Measurements from ENCODE around the gene NOSIP.

The NOSIP gene

GRCh38 chr19:49542446-49542845 lies 37.9 kb downstream of the NOSIP start:
- H3K4me3 ChIP-seq (ENCODE audit: low read depth, low read length), result no peak overlapping the region
- in situ Hi-C loops (cut with HindIII; ENCODE audit: low sequenced_read_pairs), result no loop called here
- TF ChIP-seq CTCF (IDR thresholded peaks at IDR 0.05; ENCODE audit: low read depth, low read length), result no peak
- no peak for DNase-seq (ENCODE audit: low read depth, low spot score)

- in situ Hi-C loops (cut with HindIII; ENCODE audit: low sequenced_read_pairs), result no loop called here
- TF ChIP-seq CTCF (IDR thresholded peaks at IDR 0.05; ENCODE audit: low read depth, low read length), result no peak
These were observed 38.4 kb downstream of the NOSIP start for GRCh38 chr19:49541914-49542313.

GRCh38 chr19:49539192-49539952 lies 41.0 kb downstream of the NOSIP start:
- no peak overlapping the region for H3K4me3 ChIP-seq (ENCODE audit: low read depth, low read length)
- TF ChIP-seq CTCF (IDR thresholded peaks at IDR 0.05; ENCODE audit: low read depth, low read length), result no peak
- in situ Hi-C loops (cut with HindIII; ENCODE audit: low sequenced_read_pairs), result no loop called here
- DNase-seq (ENCODE audit: low read depth, low spot score), result no peak

More at GRCh38 chr19:49541914-49542313, 38.4 kb downstream of the NOSIP start:
- no peak for DNase-seq (ENCODE audit: low read depth, low spot score)
- no peak overlapping the region for H3K4me3 ChIP-seq (ENCODE audit: low read depth, low read length)

- DNase-seq (ENCODE audit: low read depth, low spot score), result no peak
- in situ Hi-C loops (cut with HindIII; ENCODE audit: low sequenced_read_pairs), result no loop called here
- no peak for TF ChIP-seq CTCF (IDR thresholded peaks at IDR 0.05; ENCODE audit: low read depth, low read length)
- no peak overlapping the region for H3K4me3 ChIP-seq (ENCODE audit: low read depth, low read length)
These were observed 41.7 kb downstream of the NOSIP start for GRCh38 chr19:49538643-49539042.

- TF ChIP-seq CTCF (IDR thresholded peaks at IDR 0.05; ENCODE audit: low read depth, low read length), result no peak
- in situ Hi-C loops (cut with HindIII; ENCODE audit: low sequenced_read_pairs), result no loop called here
- no peak overlapping the region for H3K4me3 ChIP-seq (ENCODE audit: low read depth, low read length)
- no peak for DNase-seq (ENCODE audit: low read depth, low spot score)
These were observed 43.4 kb downstream of the NOSIP start for GRCh38 chr19:49536921-49537462.

- DNase-seq (ENCODE audit: low read depth, low spot score), result no peak
- in situ Hi-C loops (cut with HindIII; ENCODE audit: low sequenced_read_pairs), result no loop called here
- H3K4me3 ChIP-seq (ENCODE audit: low read depth, low read length), result no peak overlapping the region
- no peak for TF ChIP-seq CTCF (IDR thresholded peaks at IDR 0.05; ENCODE audit: low read depth, low read length)
These were observed 45.5 kb downstream of the NOSIP start for GRCh38 chr19:49534632-49535385.

Measured in astrocyte of the spinal cord (primary cell).